Osteocyte (in vitro differentiated cells): Measurements from ENCODE around the gene SENP5. TPM values are rescaled to one million over a fixed set of nuclear protein-coding genes. Genes with fewer than 3 reads are reported as not detected.

ENCODE experiments used
- DNase-seq: peaks from one replicate; pipeline ENCODE4 v3.0.0; 2021; ENCODE audit warnings: mixed read lengths; ENCODE audit not compliant: unreplicated experiment; ENCODE audit errors: extremely low spot score
- H3K27ac Mint-ChIP-seq: one replicate; pipeline ENCODE4 v1.8.0; 2021; ENCODE audit warnings: mild to moderate bottlenecking, mixed read lengths; ENCODE audit not compliant: unreplicated experiment
- H3K27me3 Mint-ChIP-seq: one replicate; pipeline ENCODE4 v1.8.0; 2021; ENCODE audit warnings: mixed read lengths; ENCODE audit not compliant: unreplicated experiment
- H3K36me3 Mint-ChIP-seq: one replicate; pipeline ENCODE4 v1.8.0; 2021; ENCODE audit warnings: mixed read lengths; ENCODE audit not compliant: unreplicated experiment
- H3K4me1 Mint-ChIP-seq: one replicate; pipeline ENCODE4 v1.8.0; 2021; ENCODE audit warnings: mixed read lengths; ENCODE audit not compliant: unreplicated experiment
- H3K4me3 Mint-ChIP-seq: one replicate; pipeline ENCODE4 v1.8.0; 2021; ENCODE audit warnings: mild to moderate bottlenecking, moderate library complexity, mixed read lengths; ENCODE audit not compliant: unreplicated experiment
- H3K9me3 Mint-ChIP-seq: one replicate; pipeline ENCODE4 v1.8.0; 2021; ENCODE audit warnings: mixed read lengths; ENCODE audit not compliant: unreplicated experiment
- total RNA-seq: library from RNA; stranded (reverse); gene quantifications from 2 replicates; pipeline ENCODE4 v1.2.1, GENCODE V29; 2021
- TF ChIP-seq, protein P1 (sequence below): fragments of 200-600 bp; sonication (generic); IDR thresholded peaks from 2 replicates; pipeline ENCODE4 v1.5.0; 2021; ENCODE audit warnings: antibody characterized with exemption, mild to moderate bottlenecking, moderate library complexity

The SENP5 gene
- total RNA-seq, 1 donor from 2014 or later, result 35.9 TPM

DNA sequence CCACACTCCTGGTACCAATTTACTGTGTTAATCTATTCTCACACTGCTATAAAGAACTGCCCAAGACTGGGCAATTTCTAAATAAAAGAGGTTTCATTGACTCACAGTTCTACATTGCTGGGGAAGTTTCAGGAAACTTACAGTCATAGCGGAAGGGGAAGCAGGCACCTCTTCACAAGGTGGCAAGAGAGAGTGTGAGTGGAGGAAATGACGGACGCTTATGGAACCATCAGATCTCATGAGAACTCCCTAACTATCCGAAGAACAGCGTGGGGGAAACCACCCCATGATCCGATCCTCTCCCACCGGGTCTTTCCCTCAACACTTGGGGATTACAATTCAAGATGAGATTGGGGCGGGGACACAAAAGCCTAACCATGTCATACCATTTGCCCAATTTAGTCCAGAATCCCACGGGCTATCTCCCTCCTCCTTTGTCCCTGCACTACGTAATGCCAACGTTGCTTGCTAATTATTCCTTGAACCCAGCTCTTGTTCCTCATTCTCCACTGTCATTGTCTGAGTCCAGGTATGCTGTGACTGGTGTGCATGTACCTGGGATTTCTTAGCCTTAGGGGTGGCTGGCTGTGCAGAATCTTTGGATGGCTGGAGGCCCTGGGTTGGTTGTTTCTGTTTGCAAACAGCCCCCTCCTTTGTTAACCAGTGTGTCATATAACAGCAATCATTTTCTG, 97.5 kb downstream of the SENP5 start:
- Mint-ChIP-seq H3K4me3 (no peak overlapping the region), H3K9me3 (no peaks in the 10 kb centered on the region), H3K4me1 (peaks cover 10% of the 10 kb centered on the region), H3K36me3 (peaks cover 4% of the 10 kb centered on the region), H3K27ac (no peak overlapping the region), H3K27me3 (no peaks in the 10 kb centered on the region)
- TF ChIP-seq, protein P1, sequence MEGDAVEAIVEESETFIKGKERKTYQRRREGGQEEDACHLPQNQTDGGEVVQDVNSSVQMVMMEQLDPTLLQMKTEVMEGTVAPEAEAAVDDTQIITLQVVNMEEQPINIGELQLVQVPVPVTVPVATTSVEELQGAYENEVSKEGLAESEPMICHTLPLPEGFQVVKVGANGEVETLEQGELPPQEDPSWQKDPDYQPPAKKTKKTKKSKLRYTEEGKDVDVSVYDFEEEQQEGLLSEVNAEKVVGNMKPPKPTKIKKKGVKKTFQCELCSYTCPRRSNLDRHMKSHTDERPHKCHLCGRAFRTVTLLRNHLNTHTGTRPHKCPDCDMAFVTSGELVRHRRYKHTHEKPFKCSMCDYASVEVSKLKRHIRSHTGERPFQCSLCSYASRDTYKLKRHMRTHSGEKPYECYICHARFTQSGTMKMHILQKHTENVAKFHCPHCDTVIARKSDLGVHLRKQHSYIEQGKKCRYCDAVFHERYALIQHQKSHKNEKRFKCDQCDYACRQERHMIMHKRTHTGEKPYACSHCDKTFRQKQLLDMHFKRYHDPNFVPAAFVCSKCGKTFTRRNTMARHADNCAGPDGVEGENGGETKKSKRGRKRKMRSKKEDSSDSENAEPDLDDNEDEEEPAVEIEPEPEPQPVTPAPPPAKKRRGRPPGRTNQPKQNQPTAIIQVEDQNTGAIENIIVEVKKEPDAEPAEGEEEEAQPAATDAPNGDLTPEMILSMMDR, result no peak
- no peak for DNase-seq

DNA sequence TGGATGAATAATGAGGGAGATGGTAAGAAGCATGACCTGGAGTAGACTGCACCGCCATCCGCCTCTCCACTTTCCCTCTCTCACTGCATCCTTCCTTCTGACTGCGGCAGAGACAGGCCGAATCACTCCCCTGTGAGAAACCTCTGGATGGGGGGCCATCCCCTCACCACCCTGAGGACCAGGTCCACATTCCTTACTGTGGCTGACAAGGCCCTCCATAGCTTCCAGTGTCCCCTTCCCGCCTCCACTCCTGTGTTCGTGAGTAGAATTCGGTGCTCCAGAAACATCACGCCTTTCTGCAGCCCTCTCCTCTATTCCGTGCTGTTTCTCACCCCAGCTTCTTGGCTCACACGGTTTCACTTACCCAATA, 98.1 kb downstream of the SENP5 start:
- no peak overlapping the region for H3K4me3 Mint-ChIP-seq
- no peaks in the 10 kb centered on the region for H3K27me3 Mint-ChIP-seq
- TF ChIP-seq, protein P1, result no peak
- H3K27ac Mint-ChIP-seq, result no peak overlapping the region
- no peaks in the 10 kb centered on the region for H3K9me3 Mint-ChIP-seq
- peaks cover 12% of the 10 kb centered on the region for H3K4me1 Mint-ChIP-seq
- DNase-seq, result no peak
- peaks cover 4% of the 10 kb centered on the region for H3K36me3 Mint-ChIP-seq

DNA sequence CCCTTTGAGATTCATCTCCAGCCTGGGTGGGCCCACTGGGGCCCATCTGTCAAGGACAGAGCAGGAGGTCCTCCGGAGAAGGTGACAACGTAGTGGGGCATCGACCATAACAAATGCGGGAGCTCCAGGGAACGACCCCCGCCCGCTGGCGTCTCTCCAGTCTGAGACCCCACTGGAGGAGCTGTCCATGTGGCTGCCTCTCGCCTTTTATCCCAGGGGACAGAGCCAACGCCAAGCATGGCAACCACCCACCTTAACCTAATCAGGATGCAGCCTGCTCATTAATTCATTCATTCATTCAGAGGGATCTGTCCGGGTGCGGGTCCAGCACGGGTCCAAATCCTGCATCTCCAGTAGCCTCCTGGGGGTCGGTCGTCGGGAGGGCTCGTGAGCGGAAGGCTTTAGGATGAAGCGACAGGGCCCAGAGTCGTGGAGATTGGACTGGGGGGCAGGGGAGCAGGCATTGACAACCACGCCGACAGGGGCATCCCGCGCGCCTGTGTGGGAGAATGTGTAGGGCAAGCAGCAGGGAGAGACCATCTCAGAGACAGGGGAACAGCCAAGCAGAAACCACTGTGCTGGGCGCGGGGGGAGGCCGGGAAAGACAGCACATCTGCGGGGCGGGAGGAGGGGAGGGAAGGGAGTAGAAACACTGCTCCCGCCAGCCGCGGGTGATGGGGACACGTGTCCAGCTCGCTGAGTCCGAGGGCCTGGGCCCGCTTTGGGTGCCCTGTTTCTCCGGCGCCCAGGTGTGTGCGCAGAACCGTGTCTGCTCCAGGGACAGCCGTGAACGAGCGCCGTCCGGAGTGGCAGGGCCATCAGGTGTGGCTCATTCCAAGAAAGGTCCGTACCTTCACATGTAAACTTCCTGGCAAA, 99.0 kb downstream of the SENP5 start:
- peaks cover 12% of the 10 kb centered on the region for H3K4me1 Mint-ChIP-seq
- H3K27ac Mint-ChIP-seq, result no peak overlapping the region
- no peak overlapping the region for H3K4me3 Mint-ChIP-seq
- H3K27me3 Mint-ChIP-seq, result no peaks in the 10 kb centered on the region
- peaks cover 4% of the 10 kb centered on the region for H3K36me3 Mint-ChIP-seq
- TF ChIP-seq, protein P1, result no peak
- H3K9me3 Mint-ChIP-seq, result no peaks in the 10 kb centered on the region
- DNase-seq, result no peak

DNA sequence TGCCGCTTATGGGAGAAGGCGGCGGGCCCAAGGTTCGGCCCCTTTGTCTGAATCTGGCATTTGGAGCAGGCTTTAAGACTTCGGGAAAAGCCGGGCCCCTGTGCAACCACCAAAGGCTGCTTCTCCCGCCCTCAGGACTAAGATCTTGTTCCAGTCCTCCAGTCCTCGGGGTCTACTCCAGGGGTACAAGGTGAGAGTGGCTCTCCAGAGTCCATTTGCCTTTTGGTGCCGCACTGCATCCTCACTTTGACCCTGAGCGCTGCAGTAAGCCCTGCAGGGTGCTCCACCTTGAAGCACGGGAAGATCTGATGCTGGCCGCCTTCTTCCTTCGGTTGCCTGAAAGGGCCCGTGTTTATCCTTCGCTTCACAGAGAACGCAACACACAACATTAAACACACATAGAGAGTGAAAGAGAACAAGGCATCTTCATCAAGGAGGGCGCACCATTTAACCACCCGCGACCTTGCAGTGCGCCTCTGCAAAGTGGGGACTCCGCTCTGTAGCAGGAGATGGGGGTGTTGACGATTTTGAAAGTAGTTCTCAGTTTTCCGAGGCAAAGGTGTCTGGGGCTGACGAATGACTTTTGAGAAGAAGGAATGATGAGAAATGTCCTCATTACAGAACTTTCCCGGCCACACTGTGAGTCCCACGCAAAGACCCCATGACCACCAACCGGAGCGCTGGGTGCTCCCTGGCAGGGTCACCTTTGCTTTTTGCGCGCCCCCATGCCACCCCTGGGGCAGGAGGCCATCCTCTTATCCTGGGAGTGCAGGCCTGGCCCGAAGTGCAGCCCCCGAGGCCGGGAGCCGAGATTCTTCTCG, 99.9 kb downstream of the SENP5 start:
- Mint-ChIP-seq H3K4me1 (peaks cover 12% of the 10 kb centered on the region), H3K27me3 (no peaks in the 10 kb centered on the region), H3K36me3 (peaks cover 4% of the 10 kb centered on the region), H3K4me3 (peak overlapping the region; percentile 73), H3K9me3 (no peaks in the 10 kb centered on the region), H3K27ac (no peak overlapping the region)
- no peak for DNase-seq
- TF ChIP-seq, protein P1, result no peak
